GM20431 (cell line): ENCODE measurements around the gene MMRN2.

Experiments used
- in situ Hi-C: fragments of 300-500 bp; cut with MseI, MboI; formaldehyde crosslinking; loops from one replicate; pipeline ENCODE4 v1.15.0; 2020; ENCODE audit warnings: low sequenced_read_pairs; ENCODE audit not compliant: unreplicated experiment

Gene MMRN2

DNA sequence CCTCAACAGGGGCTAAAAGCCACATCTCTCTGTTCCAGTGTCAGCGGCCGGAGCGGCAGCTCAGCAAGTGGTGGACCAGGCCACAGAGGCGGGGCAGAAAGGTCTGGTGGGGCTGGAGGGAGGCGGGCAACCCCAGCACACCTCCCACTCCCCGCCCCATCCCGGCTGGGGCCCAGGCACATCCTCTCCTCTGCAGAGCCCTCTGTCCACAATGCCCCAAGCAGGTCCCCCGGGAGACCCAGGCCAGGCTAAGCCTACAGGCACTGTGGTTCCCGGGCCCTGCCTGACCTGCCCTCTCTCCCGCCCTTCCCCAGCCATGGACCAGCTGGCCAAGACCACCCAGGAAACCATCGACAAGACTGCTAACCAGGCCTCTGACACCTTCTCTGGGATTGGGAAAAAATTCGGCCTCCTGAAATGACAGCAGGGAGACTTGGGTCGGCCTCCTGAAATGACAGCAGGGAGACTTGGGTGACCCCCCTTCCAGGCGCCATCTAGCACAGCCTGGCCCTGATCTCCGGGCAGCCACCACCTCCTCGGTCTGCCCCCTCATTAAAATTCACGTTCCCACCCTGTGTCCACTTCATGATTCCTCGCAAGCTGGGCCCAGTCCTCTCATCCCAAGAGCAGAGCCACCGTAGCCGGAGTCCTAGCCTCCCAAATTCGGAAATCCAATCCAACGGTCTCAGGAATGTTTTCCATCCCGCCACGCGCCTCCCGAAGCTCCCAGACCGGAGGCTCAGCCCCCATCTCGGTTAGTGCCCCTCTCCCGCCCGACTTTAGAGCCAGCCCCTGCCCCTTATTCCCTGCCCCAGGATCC lies 13.0 kb upstream of the MMRN2 start:
- in situ Hi-C loops = no loop called here

DNA sequence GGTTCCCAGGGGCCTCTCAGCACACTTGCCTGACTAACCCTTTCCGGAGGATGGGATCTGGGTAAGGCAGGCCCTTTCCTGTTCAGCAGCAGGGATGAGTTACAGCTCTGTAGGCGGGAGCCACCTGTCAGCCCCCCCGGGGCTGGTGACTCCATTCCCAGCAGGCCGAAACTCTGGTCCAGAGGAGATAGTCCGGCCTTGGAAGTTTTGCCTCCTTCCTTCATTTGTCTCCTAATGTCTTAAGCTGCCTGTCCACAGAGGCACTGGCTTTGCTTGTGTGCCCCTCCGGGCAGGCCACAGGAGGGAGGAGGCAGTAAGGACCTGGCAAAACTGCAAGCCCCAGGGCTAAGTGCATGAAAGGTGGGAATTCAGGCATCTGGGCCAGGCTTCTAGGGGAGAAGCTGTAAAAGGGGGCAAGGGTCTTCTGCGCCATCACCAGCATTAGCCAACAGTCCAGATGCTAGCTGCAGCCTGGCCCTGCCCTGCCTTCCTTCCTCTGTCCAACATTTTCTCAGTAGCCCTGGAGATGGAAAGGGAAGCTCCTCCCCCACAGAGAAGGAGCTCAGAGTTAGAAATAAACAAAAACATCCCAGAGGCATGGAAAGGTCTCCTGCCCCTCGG lies 12.1 kb upstream of the MMRN2 start:
- in situ Hi-C loops = no loop called here

DNA sequence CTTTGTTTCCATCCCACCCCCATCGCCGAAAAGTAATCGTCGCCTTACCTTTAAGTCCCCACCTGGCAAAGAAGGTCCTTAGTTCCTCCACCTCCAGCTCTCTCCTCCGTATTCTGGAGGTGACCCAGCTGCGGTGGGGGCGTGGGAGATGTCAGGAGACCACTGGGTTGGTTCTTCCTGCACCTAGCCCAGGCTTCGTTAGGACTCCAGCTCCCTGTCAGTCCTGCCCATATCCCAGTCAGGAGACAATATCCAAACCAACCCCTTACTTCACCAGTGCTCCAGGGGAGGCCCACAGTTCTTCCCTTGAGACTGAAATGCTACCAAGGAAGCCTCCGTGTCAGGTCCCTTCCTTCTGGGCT lies 11.6 kb upstream of the MMRN2 start:
- in situ Hi-C loops = no loop called here

DNA sequence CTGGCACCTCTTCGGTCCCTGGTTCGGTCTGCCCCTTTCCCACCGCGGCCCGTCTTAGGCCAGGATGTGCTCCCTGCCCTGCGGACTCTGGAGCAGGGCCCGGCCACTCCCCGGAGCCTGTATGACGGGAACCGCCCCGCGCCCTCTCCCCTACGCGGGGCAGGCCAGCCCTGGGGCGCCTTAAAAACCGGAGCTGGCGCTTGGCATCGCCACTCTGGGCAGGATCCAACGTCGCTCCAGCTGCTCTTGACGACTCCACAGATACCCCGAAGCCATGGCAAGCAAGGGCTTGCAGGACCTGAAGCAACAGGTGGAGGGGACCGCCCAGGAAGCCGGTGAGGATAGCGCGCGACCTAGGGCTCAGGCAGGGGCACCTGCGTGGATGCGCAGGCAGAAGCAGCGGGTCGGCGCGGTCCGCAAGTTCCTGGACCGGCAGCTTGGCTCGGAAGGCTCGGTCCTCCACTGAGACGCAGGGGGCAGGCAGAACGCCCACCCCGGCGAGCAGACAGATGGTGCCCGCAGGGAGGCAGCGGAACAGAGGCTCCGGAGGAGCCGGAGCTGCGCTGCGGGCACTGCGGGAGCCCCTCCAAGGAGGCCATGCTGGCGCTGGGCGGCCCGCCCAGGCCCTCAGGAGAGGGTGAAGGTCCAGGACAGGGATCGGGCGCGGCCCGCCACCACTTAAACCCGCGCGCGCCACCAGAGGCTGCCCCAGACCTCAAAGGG lies 11.0 kb upstream of the MMRN2 start, which contains the start of gene ADIRF:
Gene ADIRF, plus strand, starts transcription at position 212 of the 723 bp plus-strand sequence. Its CDS starts 63 bp downstream, at position 275.
- in situ Hi-C loops = no loop called here

DNA sequence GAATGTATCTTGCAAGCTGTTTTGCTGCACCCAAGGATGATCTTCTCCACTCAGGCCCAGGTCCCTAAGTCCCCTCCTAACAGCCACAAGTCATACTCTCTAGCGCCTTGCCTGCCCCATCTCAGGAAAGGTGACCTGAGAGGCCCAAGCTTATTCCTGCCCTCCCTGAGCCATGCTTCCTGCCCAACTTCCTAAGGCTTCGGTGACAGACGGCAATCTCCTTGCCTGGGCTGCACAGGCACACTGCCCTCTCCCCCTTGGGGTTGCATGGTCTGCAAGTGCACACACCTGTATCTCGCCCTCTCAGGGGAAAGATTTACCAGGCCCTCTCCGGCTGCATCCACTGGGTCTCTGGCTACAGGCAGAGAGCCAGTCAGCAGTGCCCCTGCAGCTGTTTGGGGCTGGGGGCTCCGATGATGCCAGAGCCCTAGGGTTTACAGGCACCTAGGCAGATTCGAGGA lies 10.1 kb upstream of the MMRN2 start:
- in situ Hi-C loops = no loop called here

DNA sequence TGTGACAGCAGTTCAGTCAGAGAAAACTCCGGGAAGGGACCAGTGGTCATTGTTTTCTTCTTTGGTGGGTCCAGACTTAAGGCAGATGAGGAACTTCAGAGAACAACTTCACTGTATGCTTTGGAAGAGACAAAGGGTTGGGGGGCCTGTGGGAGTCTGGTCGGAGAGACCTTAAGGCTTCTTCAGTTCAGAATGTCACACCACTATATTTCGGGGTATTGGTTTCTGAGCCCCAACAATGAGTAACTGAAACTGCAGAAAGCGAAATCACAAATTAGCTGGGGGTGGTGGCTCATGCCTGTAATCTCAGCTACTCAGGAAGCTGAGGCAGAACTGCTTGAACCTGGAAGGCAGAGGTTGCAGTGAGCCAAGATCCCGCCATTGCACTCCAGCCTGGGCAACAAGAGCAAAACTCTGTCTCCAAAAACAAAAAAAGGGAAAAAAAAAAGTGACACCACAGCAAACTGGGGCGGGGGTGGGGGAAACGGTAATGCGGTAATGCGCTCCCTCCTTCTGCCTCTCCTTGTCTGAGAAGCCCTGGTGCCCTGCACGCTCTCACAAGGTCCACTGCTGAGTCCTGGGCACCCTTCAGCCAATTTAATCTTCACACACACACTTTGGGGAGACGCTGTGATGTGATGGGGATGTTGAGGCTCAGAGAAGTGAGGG lies 8.7 kb upstream of the MMRN2 start:
- in situ Hi-C loops = no loop called here

DNA sequence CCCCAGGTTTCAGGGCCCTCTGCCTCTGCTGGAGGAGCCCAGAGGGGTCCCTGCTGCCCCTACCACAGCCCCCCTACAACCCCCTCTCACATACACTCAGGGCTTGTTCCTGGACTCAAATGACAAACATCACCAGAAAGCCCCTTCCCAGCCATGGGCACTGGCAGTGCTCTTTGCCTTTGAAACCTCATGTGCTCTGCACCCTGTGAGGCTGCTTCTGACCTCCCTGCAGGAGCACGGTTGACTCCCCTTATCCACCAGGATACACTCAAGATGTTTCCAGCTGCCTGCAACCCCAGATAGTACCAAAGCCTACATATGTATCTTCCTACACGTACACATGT lies 7.4 kb upstream of the MMRN2 start:
- in situ Hi-C loops = no loop called here

DNA sequence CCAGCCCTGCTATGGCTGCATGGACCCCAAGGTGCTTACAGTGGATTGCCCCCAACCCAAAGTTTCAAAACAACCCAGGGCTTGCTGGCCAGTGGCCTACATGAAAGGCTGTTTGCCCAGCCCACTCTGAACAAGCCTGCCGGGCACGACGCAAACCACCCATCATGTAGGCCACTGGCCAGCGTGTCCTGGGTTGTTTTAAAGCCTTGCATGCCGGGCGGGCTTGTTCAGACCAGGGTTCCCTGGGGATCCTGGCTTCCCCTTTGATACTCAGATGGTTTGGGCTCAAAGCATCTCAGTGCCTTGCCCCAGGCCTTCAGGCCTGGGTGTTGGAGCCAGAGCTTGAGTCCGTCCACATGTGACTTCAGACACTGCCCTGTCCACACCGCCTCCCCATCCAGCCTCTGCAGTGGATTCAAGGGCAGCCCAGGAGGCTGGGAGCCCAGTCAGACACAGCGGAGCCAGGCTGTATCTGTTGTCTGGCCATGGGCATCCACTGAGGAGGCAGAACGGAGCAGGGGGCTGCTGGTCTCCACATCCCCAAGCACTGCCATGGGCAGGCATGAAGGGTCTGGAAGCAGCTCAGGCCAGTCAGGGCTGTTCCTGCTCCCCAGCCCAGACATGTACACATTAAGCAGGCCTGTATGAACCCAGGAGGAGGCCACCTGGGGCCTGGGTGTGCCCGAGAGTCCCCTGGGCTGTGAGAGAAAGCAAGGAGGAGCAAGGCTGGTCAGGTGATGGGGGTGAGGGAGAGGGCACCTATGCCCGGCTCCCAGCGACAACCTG lies 6.8 kb upstream of the MMRN2 start:
- in situ Hi-C loops = no loop called here

DNA sequence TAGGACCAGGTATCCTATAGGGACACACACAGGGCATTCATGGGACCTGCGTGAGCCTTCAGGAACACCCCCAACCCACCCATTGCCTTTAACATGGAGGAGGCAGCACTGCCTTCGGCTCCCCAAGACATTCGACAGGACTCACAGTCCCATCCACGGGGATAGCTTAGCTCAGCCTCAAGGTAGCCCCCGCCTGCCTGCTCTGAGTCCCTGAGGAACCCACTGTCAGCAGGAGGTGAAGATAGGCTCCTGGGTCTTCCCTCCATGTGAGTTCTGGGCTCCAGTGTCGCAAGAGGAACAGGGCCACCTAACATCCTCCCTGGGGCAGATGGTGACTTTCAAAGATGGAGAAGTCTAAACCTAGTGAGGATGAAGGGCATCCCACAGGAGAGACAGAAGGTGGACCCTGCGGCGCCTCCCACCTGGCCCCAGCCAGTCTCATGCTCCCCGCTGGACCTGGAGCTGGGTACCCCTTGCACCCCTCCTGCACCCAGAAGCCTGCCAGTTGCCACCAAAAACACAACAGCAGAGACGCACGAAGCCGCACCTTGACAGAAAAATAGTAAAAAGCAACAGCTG lies 6.0 kb upstream of the MMRN2 start:
- in situ Hi-C loops = no loop called here

DNA sequence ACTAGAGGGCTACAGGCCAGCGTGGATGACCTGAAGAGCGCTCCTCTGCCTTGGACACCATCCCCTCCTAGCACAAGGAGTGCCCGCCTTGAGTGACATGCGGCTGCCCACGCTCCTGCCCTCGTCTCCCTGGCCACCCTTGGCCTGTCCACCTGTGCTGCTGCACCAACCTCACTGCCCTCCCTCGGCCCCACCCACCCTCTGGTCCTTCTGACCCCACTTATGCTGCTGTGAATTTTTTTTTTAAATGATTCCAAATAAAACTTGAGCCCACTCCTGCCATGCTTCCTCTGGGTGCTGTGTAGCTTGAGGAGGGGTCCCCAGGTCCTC lies 5.5 kb upstream of the MMRN2 start:
- in situ Hi-C loops = no loop called here

DNA sequence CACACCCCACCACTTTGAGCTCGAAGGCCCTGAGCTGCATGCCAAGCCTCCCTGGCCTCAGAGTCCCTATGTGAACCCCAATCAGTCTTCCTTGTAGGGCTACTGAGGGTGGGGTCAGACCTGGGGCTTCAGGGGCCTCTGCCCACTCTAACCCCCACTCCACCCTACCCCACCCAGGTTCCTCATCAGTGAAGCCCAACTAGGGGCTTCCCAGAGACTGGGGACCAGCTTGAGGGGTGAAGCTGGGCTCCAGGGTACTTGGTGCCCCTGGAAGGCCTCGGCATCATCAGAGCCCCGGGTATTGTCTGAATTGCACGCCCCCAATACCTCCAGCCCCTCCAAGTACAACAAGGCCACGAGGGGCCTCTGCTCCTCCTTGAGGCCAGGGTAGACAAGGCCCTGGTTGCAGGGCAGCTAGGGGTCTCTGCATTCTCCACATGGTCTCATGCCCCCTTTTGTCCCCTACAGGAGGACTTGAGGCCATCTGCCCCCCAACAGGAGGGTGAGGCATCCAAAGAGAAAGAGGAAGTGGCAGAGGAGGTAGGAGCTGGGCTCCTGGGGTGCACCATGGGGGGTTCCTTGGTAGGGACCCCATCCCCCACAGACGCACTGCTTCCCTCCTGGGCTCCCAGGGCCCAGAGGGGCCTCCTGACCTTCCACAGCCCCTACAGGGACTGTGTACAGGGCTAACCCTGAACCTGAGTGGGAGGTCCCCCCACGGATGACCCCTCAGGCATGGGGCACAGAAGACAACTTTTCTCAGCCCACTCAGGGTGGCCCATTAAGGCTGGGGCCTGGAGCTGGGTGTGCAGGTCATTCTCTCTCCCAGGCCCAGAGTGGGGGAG lies 4.9 kb upstream of the MMRN2 start:
- in situ Hi-C loops = no loop called here

DNA sequence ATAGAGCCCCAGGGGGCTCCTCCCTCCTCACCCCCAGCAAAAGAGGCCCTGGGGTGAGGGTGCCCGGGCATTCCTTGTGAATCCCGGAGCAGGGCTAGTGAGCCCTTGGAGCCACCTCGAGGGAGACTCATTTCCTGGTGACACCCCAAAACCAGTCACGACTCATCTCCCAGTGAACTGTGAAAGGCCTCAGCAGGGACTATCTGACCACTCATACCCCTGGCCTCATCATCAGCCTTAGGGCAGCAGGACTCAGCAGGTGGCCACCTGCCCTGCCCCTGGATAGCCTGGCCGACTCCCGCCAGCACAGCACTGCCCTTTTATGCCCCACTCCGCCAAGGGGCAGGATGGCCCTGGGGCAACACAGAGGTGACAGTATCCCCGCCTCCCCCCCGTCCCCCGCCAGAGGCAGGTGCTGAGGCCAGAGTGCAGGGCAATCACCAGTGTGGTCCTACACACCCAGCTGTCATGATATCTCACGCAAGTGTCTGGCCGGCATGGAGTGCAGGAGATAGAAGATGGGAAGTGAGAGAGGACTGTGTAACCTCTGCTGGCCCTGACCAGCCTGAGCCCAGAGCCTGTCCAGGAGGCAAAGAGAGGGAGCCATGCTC lies 4.2 kb upstream of the MMRN2 start:
- in situ Hi-C loops = no loop called here

DNA sequence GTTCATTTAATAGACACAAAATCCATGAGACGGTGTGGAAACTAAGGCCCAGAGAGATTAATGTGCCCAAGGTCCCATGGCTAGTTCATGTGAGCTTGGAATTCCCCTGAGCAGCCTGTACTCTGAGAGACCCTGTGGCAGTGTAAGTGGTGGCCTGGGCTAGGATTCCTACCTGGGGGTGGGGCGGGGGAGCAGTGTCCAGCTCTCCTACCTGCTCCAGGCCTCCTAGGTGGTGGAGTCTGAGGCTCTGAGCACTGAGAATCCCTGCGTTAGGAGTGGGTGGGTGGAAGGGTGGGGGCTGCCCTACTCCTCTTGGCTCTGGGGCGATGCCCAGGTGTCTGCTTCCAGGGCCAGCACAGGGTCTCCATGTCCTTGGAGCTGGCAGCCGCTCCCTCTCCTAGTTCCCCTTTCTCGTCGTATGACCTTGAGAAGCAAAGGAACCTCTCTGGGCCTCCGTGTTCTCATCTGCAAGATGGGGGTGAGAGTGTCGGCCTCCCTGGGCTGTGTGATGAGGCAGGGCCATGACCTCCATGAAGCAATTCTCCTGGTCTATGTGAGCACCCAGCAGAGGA lies 3.5 kb upstream of the MMRN2 start:
- in situ Hi-C loops = no loop called here

DNA sequence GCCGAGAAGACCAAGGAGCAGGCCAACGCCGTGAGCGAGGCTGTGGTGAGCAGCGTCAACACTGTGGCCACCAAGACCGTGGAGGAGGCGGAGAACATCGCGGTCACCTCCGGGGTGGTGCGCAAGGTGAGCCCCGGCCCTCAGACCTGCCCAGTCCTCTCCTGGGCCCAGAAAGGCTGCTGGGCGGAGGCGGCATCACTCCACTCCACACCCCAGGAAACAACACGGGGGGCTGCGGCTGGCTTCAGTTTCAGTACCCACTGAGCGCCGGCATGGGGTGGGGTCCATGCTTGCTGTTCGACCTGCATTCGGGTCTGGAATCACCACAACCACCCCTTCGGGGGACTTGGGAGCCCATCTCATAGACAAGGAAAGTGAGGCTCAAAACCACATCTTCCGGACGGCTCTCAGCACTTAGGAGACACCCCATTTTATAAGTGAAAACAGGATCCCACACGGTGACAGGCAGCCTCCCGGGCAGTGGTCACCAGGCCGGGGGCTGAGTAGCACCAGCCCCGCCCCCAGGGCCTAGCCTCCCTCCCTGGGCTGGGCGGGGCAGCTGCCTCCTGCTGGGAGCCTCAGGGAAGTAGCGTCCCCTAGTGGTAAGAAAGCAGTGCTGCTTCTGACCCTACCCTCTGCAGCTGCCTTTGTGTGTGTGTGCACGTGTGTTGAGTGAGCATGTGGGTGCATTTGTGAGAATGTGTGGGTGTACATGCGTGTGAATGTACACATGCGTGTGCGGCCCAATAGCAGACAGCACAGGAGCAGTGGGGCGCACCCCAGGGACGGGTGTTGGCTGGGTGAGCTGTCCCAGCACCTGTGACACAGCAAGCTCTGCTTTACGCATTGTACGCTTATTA lies 2.8 kb upstream of the MMRN2 start:
- in situ Hi-C loops = no loop called here

DNA sequence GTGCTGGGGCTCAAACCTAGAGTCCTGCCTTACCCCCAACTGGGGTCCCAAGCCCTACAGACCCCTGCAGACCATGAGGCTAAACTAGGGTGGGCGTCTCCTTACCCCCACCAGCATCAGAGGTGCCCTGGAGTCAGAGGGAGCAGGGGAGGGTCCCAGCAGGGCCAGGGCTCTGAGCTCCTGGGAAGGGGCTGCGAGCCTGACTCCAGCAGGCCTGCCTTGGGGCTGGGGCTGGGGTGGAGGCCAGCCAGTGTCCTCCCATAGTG lies 2.3 kb upstream of the MMRN2 start:
- in situ Hi-C loops = no loop called here

DNA sequence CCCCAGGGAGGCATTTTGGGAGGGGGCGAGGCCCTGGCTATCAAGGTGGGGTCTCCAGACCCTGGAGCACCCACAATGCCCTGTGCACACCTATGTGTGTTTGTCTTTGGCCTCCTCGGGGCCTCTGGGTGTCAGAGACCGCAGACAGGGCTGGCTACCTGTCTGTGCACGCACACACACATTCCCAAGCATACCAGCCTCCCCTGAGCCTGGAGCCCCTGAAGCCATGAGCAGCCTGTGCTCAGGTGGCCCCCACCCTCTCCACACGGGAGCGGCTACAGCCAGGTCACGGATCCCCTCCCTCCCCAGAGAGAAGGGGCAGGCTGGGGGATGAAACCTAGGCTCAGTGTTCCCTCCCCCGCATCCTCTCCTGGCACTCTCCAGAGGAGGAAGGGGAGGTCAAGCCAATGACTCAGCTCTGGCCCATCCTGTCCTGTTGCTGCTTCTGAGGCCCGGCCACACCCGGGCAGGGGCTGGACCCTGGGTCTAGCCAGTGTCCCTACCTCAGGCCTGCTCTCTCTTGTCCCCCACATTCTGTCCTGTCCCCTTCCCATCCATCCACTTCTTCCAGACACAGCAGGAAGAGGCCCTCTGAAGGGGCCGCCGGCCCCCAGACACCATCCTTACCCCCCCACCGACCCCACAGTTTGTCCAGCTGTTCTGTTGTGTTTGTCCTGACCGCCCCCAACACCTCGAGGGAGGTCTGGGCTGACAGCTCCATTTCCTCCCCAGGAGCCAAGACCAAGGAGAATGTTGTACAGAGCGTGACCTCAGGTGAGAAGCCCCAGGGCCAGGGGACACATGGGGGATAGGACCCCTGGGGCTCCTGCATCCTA lies 1.7 kb upstream of the MMRN2 start:
- in situ Hi-C loops = no loop called here
